Effector CD4-positive, alpha-beta T cell (primary cell): ENCODE data around the gene TRAPPC13.
"Not testable (repeated sequence)": the region's sequence is repeated elsewhere in the genome, so short reads cannot be mapped to it uniquely, and the experiment has no call there.

Experiments
- DNase-seq: peaks from one replicate; pipeline ENCODE4 v3.0.0-alpha.2; 2020
- total RNA-seq: gene quantifications from one replicate; lab custom pipeline; 2026; lab: John Stamatoyannopoulos, UW

The TRAPPC13 gene
- 16.9 reads per million, percentile 43 among the genes with 10 or more reads in this experiment for total RNA-seq

- peak; percentile 85 for DNase-seq
Observed at GRCh38 chr5:65624571-65625555, at the start of gene TRAPPC13, which contains the start of gene SHLD3. Gene TRAPPC13 (plus strand): TSS chr5:65625027. CDS start chr5:65625061, 34 bp downstream. Gene SHLD3 (plus strand): TSS chr5:65625027. CDS start chr5:65629588, 4,561 bp downstream.

- DNase-seq: no peak
Observed at GRCh38 chr5:65577141-65577540, 47.7 kb upstream of the TRAPPC13 start.

- DNase-seq: no peak
Observed at GRCh38 chr5:65588694-65589093, 36.1 kb upstream of the TRAPPC13 start.

GRCh38 chr5:65601761-65602160 lies 23.1 kb upstream of the TRAPPC13 start:
- DNase-seq: not testable (repeated sequence)

GRCh38 chr5:65611524-65611923 lies 13.3 kb upstream of the TRAPPC13 start:
- no peak for DNase-seq

- no peak for DNase-seq
Observed at GRCh38 chr5:65612298-65612907, 12.4 kb upstream of the TRAPPC13 start.

GRCh38 chr5:65620021-65620420 lies 4.8 kb upstream of the TRAPPC13 start:
- no peak for DNase-seq

GRCh38 chr5:65621961-65622360 lies 2.9 kb upstream of the TRAPPC13 start:
- not testable (repeated sequence) for DNase-seq

- no peak for DNase-seq
Observed at GRCh38 chr5:65623482-65623881, 1.3 kb upstream of the TRAPPC13 start.

GRCh38 chr5:65624025-65624570 lies 729 bp upstream of the TRAPPC13 start, which contains the start of gene TRIM23:
Gene TRIM23 (minus strand): TSS chr5:65624333. CDS start chr5:65624274, 59 bp downstream.
- peak; percentile 90 for DNase-seq

GRCh38 chr5:65625743-65626142 lies 916 bp downstream of the TRAPPC13 start:
- DNase-seq: no peak

- no peak for DNase-seq
Observed at GRCh38 chr5:65630981-65631380, 6.2 kb downstream of the TRAPPC13 start.

GRCh38 chr5:65640240-65640639 lies 15.4 kb downstream of the TRAPPC13 start:
- DNase-seq: no peak

- no peak for DNase-seq
Observed at GRCh38 chr5:65646938-65647337, 22.1 kb downstream of the TRAPPC13 start.

- no peak for DNase-seq
Observed at GRCh38 chr5:65647941-65648340, 23.1 kb downstream of the TRAPPC13 start.

- no peak for DNase-seq
Observed at GRCh38 chr5:65651144-65651543, 26.3 kb downstream of the TRAPPC13 start.

GRCh38 chr5:65654713-65655112 lies 29.9 kb downstream of the TRAPPC13 start:
- no peak for DNase-seq

- DNase-seq: no peak
Observed at GRCh38 chr5:65663804-65664521, 39.1 kb downstream of the TRAPPC13 start.

GRCh38 chr5:65668696-65669095 lies 43.9 kb downstream of the TRAPPC13 start:
- no peak for DNase-seq

- DNase-seq: no peak
Observed at GRCh38 chr5:65672796-65673195, 48.0 kb downstream of the TRAPPC13 start.

- DNase-seq: no peak
Observed at GRCh38 chr5:65674749-65675148, 49.9 kb downstream of the TRAPPC13 start.

GRCh38 chr5:65676056-65676455 lies 51.2 kb downstream of the TRAPPC13 start:
- not testable (repeated sequence) for DNase-seq
